CD14-positive monocyte (primary cell): ENCODE results near the gene GTPBP6. TPM values are rescaled to one million over a fixed set of nuclear protein-coding genes. Genes with fewer than 3 reads are reported as not detected.

Source experiments
- DNase-seq, 3 donors: peaks; one replicate each; pipeline ENCODE4 v3.0.0-alpha.2; 2011 to 2022
- H2AFZ ChIP-seq: 2 replicates; pipeline ENCODE4 v1.6.0; 2012; ENCODE audit warnings: mild to moderate bottlenecking, low read depth, low read length, inconsistent platforms; ENCODE audit not compliant: insufficient read depth, poor library complexity, severe bottlenecking
- H3K27ac ChIP-seq, 2 donors: 1 replicate in 1 of 2; 2 replicates in 1 of 2; pipeline ENCODE4 v1.5.1; 2012 to 2013; ENCODE audit warnings: low read length in 2 of 2, control low read depth in 1 of 2, inconsistent platforms in 1 of 2, low read depth in 1 of 2, mild to moderate bottlenecking in 1 of 2
- H3K27me3 ChIP-seq, 2 donors: one replicate each; pipeline versions ENCODE4 v1.6.0 to v1.6.1; 2011 to 2013; ENCODE audit warnings: low read length in 2 of 2; ENCODE audit not compliant: control insufficient read depth in 2 of 2, insufficient read depth in 2 of 2
- H3K36me3 ChIP-seq, 2 donors: replicated peaks in 1 of 2; 1 replicate in 1 of 2; 2 replicates in 1 of 2; pipeline versions ENCODE4 v1.5.1 to v1.6.1; 2012 to 2013; ENCODE audit warnings: low read length in 2 of 2, control low read depth in 1 of 2, inconsistent platforms in 1 of 2, mild to moderate bottlenecking in 1 of 2; ENCODE audit not compliant: insufficient read depth in 2 of 2, control insufficient read depth in 1 of 2
- H3K4me1 ChIP-seq, 2 donors: 1 replicate in 1 of 2; 2 replicates in 1 of 2; pipeline versions ENCODE4 v1.5.1 to v1.6.1; 2012 to 2013; ENCODE audit warnings: low read length in 2 of 2, control low read depth in 1 of 2, inconsistent platforms in 1 of 2, mild to moderate bottlenecking in 1 of 2, moderate library complexity in 1 of 2; ENCODE audit not compliant: insufficient read depth in 2 of 2, control insufficient read depth in 1 of 2
- H3K4me2 ChIP-seq: replicated peaks from 2 replicates; pipeline ENCODE3; 2012; ENCODE audit warnings: low read length, moderate library complexity, mild to moderate bottlenecking; ENCODE audit not compliant: poor library complexity, severe bottlenecking; ENCODE audit errors: extremely low read depth
- H3K4me3 ChIP-seq, 3 experiments: fragments of 200-600 bp in 1 of 3; sonication (generic) in 1 of 3; replicated peaks in 1 of 3; 1 replicate in 2 of 3; 2 replicates in 1 of 3; pipeline ENCODE4 v1.5.1; 2011 to 2013; ENCODE audit warnings: low read length in 3 of 3, mild to moderate bottlenecking in 3 of 3, control low read depth in 2 of 3, low read depth in 2 of 3, inconsistent platforms in 1 of 3, moderate library complexity in 1 of 3
- H3K79me2 ChIP-seq: 2 replicates; pipeline ENCODE4 v1.6.0; 2012; ENCODE audit warnings: mild to moderate bottlenecking, control low read depth, inconsistent platforms, low read length, moderate library complexity; ENCODE audit not compliant: insufficient read depth
- H3K9ac ChIP-seq: 2 replicates; pipeline ENCODE4 v1.6.0; 2017; ENCODE audit warnings: low read length, mild to moderate bottlenecking; ENCODE audit not compliant: insufficient read depth, poor library complexity, severe bottlenecking
- H3K9me3 ChIP-seq, 2 donors: replicated peaks in 1 of 2; 1 replicate in 1 of 2; 2 replicates in 1 of 2; pipeline versions ENCODE4 v1.5.1 to v1.6.1; 2012 to 2013; ENCODE audit warnings: low read length in 2 of 2, control low read depth in 1 of 2; ENCODE audit not compliant: control insufficient read depth in 1 of 2, insufficient read depth in 1 of 2
- H4K20me1 ChIP-seq: 2 replicates; pipeline ENCODE4 v1.6.0; 2012; ENCODE audit warnings: mild to moderate bottlenecking, low read length, control low read depth, moderate library complexity; ENCODE audit not compliant: insufficient read depth
- H3K27ac Mint-ChIP-seq, 7 donors: one replicate each; pipeline ENCODE4 v1.8.0; 2020; ENCODE audit warnings: mild to moderate bottlenecking in 7 of 7, mixed read lengths in 7 of 7, moderate library complexity in 6 of 7, inconsistent platforms in 2 of 7
- H3K27me3 Mint-ChIP-seq, 3 donors: one replicate each; pipeline ENCODE4 v1.8.0; 2021 to 2022; ENCODE audit warnings: low read depth in 3 of 3, mild to moderate bottlenecking in 3 of 3, mixed read lengths in 3 of 3, moderate library complexity in 3 of 3, inconsistent platforms in 1 of 3
- H3K36me3 Mint-ChIP-seq, 2 donors: one replicate each; pipeline ENCODE4 v1.8.0; 2020; ENCODE audit warnings: mixed read lengths in 2 of 2, inconsistent platforms in 1 of 2, mild to moderate bottlenecking in 1 of 2
- H3K4me1 Mint-ChIP-seq: one replicate; pipeline ENCODE4 v1.8.0; 2020; ENCODE audit warnings: mild to moderate bottlenecking, mixed read lengths
- H3K4me3 Mint-ChIP-seq, 2 donors: one replicate each; pipeline ENCODE4 v1.8.0; 2020; ENCODE audit warnings: mild to moderate bottlenecking in 2 of 2, mixed read lengths in 2 of 2, moderate library complexity in 1 of 2
- H3K9me3 Mint-ChIP-seq, 7 donors: one replicate each; pipeline ENCODE4 v1.8.0; 2020 to 2022; ENCODE audit warnings: mixed read lengths in 7 of 7, mild to moderate bottlenecking in 6 of 7, moderate library complexity in 6 of 7, inconsistent platforms in 2 of 7
- CTCF ChIP-seq: fragments of 200-600 bp; IDR thresholded peaks from one replicate; pipeline ENCODE4 v1.8.0; 2022; ENCODE audit warnings: antibody characterized with exemption, mild to moderate bottlenecking
- WGBS: methylation state at CpG from one replicate; pipeline ENCODE4 v1.1.5; 2013; ENCODE audit warnings: missing lambda C conversion rate; ENCODE audit not compliant: insufficient coverage; 5-methylcytosine and 5-hydroxymethylcytosine counted together
- intact Hi-C, 2 donors: fragments of 100-400 bp; cut with micrococcal nuclease; formaldehyde crosslinking; loops; one replicate each; pipeline versions ENCODE4 v1.15.0 to v1.15.1; 2023
- polyA plus RNA-seq, 3 donors: library from polyadenylated mRNA; depleted of rRNA in 1 of 3; unstranded in 2 of 3; stranded (reverse) in 1 of 3; fragments of 300-500 nt in 2 of 3; fragments of >200 nt in 1 of 3; fragmentation: Illumina TruSeq in 2 of 3; gene quantifications; 1 replicate in 2 of 3; 2 replicates in 1 of 3; pipeline ENCODE4 v1.2.3, GENCODE V29; 2012 to 2021

Gene GTPBP6
- polyA plus RNA-seq, 3 donors = 17.2 to 39.3 (median 27.0) TPM

- Histone ChIP-seq H2AFZ (peak overlapping the region; percentile 74), H3K27me3 (no peaks in the 10 kb centered on the region), H3K4me2 (peak overlapping the region; percentile 95), H3K9me3 (peaks cover 0 to 4% of the 10 kb centered on the region in 2 donors), H3K9ac (peak overlapping the region; percentile 70), H3K79me2 (peaks cover 14% of the 10 kb centered on the region), H4K20me1 (no peaks in the 10 kb centered on the region), H3K4me1 (peaks cover 19 to 35% of the 10 kb centered on the region in 2 donors), H3K36me3 (no peaks in the 10 kb centered on the region), H3K27ac (peak overlapping the region; percentile 67 to 69), H3K4me3 (peak overlapping the region; percentile 77 to 98 (median 89))
- Mint-ChIP-seq H3K4me1 (peaks cover 19% of the 10 kb centered on the region), H3K4me3 (peak overlapping the region; percentile 85 to 87), H3K9me3 (peaks cover 0 to 5% (median 0%) of the 10 kb centered on the region in 7 donors), H3K36me3 (no peaks in the 10 kb centered on the region), H3K27me3 (peaks cover 2 to 7% (median 4%) of the 10 kb centered on the region in 3 donors), H3K27ac (peak overlapping the region; percentile 72 to 93 (median 89))
- TF ChIP-seq CTCF = no peak
- intact Hi-C loops = loop anchor here in 1 of 2 donors (5.0 kb wide), 1 partner anchor 42 kb away; the partner anchor contains the start of gene GTPBP6
- WGBS = 5% methylated on average over 32 of the region's 32 CpGs
- no peak for DNase-seq
Measured at GRCh38 chrX:275476-275966, 43.1 kb downstream of the GTPBP6 start.

- Histone ChIP-seq H2AFZ (peak overlapping the region; percentile 74), H3K4me2 (peak overlapping the region; percentile 95), H3K79me2 (peaks cover 14% of the 10 kb centered on the region), H3K27me3 (no peaks in the 10 kb centered on the region), H3K36me3 (no peaks in the 10 kb centered on the region), H4K20me1 (no peaks in the 10 kb centered on the region), H3K27ac (peak overlapping the region; percentile 67 to 69), H3K9me3 (peaks cover 0 to 8% of the 10 kb centered on the region in 2 donors), H3K9ac (peak overlapping the region; percentile 70), H3K4me1 (peaks cover 19 to 32% of the 10 kb centered on the region in 2 donors), H3K4me3 (peak overlapping the region; percentile 77 to 98 (median 89))
- H3K36me3 Mint-ChIP-seq = no peaks in the 10 kb centered on the region
- peaks cover 2 to 7% (median 4%) of the 10 kb centered on the region in 3 donors for H3K27me3 Mint-ChIP-seq
- H3K4me3 Mint-ChIP-seq = peak overlapping the region; percentile 85 to 87
- peak overlapping the region; percentile 72 to 93 (median 85) for H3K27ac Mint-ChIP-seq
- intact Hi-C loops = loop anchor here in 1 of 2 donors (5.0 kb wide), 1 partner anchor 42 kb away; the partner anchor contains the start of gene GTPBP6
- H3K4me1 Mint-ChIP-seq = peaks cover 19% of the 10 kb centered on the region
- H3K9me3 Mint-ChIP-seq = peaks cover 0 to 6% (median 0%) of the 10 kb centered on the region in 7 donors
- 0% methylated on average over 12 of the region's 16 CpGs for WGBS
- DNase-seq = peak; percentile 67 to 84 (median 77)
- no peak for TF ChIP-seq CTCF
Measured at GRCh38 chrX:274904-275475, 43.6 kb downstream of the GTPBP6 start.
